Left hindlimb (tissue), 1 donor: ENCODE data around the gene MBOAT7.

Experiments used
- DNase-seq: peaks from one replicate; pipeline ENCODE4 v3.0.0-alpha.2; 2018

The MBOAT7 gene

DNA sequence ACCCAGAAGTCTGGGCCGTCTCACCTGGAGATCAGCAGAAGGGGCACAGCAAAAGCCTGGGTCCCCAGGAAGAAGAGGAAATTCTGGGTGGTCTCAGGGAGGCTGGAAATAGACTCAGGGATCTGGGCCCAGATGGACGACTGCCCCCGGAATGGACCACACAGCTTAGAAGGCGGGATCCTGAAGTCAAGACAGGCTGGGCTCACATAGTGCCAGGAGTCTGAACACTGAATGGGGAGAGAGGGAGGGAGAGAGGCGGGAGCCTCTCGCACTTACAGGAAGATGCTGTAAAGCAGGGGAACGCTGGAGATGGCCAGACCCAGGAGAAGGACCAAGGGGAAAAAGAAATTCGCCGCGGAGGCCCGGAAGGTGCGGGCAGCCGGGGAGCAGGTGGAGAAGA lies 28.5 kb downstream of the MBOAT7 start:
- no peak for DNase-seq

DNA sequence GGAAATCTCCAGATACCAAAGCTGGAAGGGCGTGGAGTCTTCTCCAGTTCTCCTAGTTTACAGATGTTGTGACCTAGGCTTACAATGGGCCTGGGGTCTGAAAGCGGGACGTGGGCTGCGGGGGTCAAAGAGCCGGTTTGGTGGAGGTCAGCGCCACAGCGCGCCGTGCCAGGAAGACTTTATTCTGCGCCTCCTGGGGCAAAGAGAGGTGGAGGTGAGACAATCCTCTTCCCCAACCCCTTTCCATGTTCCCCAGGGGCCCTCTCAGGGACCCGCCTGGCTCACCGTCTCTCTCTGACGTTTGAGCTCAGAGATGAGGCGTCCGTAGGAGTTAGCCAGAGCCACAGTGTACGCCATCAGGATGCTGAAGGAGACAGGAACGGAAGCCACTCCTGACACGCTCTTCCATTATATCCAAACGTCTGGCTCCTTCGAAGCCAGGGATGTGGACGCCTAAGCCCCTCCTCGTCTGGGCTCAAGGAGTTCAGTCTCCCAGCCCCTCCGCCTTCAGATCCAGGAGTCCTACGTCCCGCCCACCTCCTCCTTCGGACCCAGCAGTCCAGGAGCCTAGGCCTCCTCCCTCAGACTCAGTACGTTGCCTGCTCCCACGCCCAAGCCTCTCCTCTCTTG lies 29.1 kb downstream of the MBOAT7 start:
- DNase-seq, result no peak

DNA sequence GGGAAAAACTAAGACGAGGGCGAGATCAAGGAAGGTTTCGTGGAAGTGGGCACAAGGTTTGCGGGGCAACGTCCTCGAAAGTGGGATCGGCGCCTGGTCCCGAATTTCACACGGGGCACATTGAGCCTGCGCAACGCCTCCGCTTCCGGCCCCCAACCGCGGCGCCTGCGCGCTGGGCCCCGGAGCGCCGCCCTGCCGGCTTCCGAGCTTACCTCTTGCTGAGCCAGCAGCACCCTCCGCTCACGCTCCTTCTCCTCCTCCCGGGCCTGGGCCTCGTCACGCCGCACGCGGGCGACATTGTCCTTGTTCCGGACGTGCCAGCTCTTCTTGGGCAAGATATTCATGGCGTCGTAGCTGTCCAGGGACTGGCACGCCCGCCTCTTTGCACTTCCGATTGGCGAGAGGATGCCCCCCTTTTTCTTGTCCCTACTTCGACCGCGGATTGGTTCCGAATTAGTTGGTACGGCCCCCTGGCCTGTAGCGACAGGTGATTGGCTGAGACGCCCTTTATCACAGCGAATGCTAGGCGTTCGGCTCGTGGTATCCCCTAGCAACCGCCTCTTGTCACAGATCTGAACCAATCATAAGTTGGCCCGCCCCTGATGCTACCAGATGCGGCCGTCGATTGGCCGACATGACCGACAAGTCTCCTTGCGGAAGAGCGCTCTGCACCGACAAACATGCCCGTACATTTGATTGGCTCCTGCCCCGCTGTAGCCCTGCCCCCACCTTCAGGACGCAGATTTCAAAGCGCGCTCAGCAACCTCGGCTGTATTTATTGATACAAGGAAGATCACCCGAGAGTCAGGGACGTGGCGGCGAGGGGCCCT lies 29.8 kb downstream of the MBOAT7 start, which contains the start of gene LENG1:
Gene LENG1, minus strand, starts transcription at position 370 of the 830 bp plus-strand sequence. Its CDS starts 26 bp downstream, at position 344.
- peak; percentile 100 for DNase-seq

DNA sequence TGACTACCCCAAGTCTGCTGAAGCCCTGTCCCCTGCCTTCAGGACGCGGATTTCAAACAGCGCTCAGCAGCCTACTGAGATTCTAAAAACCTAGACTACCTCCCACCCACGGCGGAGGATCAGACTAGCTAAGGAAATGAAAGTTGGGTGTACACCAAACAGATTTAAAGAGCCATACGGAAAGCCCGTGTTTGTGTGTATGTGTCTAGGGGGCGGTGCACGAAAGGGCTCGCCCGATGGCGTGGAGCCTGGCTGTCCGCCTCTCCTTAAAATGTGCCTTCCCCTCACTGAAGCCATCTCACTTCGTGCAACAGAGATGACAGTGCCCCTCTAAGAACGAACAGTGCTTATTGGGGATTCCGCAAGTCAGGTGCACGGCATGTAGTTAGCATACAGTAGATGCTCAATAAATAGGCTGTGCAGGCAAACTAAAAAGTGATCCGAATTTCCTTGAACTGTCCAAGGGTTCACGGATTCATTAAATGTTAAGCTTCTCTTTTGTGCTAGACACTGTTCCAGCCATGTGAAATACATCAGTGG lies 30.5 kb downstream of the MBOAT7 start:
- DNase-seq, result no peak

DNA sequence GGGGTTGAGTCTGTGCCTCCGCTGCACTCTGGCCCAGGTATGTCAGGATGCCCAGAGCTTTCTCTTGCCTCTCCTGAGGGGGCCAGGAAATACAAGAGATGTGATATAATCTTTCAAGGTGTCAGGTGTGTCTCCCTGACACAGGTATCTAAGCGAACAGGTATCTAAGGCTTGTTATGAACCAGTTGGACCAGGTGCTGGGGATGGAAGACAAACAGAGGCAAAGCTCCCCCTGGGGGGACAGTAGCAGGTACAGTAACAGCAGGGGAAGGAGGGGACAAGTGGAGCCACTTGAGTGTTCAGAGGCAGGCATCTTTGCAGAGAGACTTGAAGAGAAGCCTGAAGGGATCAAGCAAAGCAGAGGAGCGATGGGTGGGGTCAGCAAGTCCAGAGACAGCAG lies 32.4 kb downstream of the MBOAT7 start:
- DNase-seq, result no peak

DNA sequence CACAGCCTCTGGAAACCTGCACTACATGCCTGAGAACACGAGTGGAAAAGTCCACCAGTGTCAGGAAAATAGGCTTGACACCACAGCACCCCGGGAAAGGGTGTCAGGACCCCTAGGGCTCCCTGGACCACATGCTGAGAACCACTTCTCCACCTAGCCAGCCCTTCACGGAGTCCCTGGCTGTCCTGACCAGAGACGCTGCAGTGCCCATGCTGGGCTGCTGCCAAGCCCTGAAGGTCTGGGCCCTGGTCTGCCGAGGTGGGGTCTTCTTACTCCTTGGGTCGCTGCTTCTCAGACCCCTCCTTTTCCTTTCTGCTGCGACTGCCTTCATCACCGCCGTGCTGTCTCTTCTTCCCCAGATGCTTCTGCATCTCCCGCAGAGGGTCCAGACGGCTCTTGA lies 32.9 kb downstream of the MBOAT7 start:
- DNase-seq, result no peak

DNA sequence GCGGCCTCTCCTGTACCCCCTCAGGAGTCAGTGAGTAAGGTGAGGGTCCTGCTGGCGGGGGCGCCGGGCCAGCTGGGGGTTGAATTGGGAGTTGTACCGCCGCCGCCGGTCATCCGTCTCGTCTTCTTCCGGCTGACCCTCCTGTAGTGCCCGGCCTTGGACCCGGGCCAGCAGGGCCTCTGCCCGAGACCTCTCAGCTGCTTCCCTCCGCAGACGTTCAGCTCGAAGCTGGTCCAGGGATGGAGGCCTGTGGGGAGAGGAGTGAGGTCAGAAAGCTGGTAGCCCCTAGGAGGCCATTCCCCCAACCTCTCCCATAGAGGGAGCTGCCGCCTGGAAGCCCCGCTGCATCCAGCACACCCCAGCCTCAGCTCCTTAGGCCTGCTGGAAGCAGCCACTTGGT lies 33.7 kb downstream of the MBOAT7 start:
- DNase-seq, result no peak

DNA sequence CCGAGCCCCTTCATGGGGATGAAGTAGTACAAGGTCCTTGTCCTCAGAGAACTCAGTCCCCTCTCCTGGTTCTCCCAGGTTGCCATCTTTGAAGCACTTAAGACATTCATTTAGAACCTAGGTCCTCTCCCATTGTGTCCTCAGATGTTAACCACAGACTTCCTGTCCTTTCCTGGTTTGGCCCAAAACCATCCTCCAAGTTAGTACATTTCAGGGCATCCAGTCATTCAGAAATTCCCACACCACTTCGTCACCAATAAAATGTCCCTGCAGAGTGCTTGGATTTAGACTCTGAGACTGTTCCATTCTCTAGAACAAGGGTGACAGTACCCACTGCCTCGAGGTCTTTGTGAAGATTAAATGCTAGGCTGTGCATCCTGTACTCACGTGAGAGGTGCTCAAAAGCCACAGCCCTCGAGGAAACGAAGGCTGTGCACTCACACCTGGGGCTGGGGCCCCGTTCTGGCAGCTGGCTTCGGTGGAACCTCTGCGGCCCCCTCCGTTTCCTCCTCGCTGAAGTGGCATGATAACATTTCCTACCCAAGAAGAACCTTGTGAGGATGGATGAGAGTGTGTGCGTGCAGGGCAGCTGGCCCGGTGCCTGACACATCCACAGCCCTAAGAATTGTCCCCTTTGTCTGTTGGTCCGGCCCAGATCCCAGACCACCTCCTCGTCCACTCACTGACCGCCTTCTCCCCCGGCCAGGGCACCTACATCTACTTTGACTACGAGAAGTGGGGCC lies 34.6 kb downstream of the MBOAT7 start:
- no peak for DNase-seq

DNA sequence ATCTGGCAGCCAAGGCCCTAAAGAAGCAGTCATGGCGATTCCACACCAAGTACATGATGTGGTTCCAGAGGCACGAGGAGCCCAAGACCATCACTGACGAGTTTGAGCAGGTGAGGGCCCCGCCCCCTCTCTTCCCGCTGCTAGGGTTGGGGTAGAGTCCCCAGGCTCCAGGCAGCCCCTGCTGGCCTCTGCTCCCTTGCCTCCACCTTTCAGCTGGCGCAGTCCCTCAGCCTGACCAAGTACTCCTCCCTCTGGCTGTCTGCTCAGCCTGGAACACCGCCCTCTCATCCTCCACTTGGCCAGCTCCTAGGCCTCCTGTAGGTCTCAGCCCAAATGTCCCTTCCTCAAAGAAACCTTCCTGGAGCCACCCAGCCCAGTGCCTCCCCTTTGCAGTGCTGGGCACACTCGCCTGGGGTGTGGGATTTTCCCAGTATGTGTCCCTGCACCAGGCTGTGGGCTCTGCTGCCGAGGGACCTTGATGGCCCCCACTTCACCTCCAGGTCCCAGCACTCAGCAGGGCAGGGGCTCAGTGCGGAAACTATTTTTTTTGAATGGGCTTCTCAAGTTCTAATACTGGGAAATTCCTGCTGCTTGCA lies 35.6 kb downstream of the MBOAT7 start:
- DNase-seq, result no peak

DNA sequence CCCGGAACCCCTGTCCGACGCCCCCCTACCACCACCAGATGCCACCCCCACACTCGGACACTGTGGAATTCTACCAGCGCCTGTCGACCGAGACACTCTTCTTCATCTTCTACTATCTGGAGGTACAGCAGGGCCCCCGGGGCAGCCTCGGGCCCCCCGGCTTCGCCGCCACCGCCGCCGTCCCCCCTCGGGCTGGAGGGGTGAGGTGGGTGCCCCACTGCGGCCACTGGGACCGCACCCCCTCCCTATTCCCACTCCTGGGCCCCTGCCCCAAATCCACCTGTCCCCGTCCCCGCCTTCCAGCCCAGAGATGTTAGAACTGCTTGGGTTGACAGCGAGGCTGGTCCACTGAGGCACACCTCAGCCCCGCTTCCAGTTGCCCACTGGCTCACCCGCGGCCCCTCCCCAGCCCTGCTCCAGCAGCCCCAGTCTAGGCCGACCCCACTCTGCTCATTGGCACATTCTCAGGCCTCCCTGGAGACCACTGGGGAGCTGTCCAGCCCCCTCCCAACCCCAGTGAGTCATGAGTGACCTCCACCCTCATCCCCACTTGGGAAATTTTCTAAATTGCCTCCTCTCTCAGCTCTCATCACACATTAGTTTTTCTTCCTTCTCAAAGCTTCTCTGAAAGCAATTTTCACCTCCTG lies 36.4 kb downstream of the MBOAT7 start:
- no peak for DNase-seq

DNA sequence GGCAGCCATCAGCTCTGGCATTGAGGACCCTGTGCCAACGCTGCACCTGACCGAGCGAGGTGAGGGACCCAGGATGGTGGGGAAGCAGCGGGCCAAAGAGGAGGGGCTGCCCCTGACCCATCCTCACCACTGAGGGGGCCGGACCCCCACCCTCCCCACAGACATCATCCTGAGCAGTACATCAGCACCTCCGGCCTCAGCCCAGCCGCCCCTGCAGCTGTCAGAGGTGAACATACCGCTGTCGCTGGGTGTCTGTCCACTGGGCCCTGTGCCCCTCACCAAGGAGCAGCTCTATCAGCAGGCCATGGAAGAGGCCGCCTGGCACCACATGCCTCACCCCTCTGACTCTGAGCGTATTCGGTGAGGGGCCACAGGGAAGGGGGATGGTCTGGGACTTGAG lies 37.1 kb downstream of the MBOAT7 start:
- DNase-seq, result no peak

DNA sequence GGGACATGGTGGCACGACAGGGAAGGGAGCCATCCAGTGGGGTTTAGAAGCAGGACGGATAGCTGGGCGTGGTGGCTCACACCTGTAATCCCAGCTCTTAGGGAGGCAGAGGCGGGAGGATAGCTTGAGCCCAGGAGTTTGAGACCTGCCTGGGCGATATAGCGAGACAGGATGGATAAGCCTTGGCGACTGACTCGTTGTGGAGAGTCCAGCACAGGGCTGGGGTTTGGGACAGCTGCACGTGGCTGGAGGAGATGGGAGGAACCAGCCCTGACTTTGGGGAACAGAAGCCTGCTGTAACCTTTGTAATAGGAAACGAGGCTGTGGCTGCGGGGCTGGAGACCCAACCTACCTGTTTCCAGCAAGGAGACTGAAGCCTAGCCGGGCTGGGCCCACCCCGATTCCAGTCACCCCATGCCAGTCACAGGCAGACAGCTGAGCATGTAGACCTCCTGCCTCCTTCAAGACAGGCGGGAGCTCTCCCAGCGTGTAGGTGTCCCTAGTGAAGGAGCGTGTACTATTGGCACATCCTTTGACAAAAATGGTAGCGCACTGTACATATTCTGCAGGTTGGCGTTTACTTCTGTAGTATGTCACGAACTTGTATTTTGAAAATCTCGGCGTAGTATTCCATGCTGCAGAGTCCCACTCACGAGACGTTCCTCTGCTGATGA lies 37.9 kb downstream of the MBOAT7 start:
- no peak for DNase-seq

DNA sequence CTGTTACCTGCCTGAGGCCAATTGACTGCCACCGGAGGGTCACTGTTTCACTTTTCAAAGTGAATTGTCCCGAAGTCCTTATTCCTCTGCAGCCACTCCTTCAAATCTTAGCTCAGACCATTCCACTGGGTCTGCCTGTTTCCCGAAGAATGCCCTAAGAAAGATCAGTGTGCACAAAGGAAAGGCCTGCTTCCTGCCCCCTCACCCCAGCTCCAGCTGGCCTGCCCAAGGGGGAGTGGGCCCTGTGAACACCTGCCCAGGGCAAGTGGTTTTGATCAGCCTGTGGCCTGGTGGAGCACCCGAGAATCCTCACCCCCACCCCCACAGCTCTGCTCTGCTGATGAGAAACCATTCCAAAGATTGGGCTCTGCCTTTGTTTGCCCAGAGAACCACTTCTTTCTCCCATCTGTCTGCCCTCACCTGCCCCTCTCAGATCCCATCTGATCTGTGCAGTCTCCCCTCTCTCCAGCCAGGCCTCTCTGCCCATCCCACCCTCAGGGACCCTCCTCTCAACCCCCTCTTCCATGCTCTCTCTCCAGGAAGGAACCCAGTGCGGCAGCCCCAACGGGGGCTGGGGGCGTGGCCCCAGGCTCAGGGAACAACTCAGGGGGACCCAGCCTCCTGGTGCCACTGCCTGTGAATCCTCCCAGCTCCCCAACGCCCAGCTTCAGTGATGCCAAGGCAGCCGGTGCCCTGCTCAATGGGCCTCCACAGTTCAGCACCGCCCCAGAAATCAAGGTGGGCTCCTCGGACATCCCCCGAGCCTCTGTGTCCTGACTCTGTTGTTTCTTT lies 40.2 kb downstream of the MBOAT7 start:
- no peak for DNase-seq

DNA sequence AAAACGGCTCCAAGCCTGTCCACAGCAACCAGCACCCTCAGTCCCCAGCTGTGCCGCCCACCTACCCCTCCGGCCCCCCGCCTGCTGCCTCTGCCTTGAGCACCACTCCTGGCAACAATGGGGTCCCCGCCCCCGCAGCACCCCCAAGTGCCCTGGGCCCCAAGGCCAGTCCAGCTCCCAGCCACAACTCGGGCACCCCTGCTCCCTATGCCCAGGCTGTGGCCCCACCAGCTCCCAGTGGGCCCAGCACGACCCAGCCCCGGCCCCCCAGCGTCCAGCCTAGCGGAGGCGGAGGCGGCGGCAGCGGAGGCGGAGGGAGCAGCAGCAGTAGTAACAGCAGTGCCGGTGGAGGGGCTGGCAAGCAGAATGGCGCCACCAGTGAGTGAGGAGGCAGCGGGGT lies 41.2 kb downstream of the MBOAT7 start:
- DNase-seq, result no peak

DNA sequence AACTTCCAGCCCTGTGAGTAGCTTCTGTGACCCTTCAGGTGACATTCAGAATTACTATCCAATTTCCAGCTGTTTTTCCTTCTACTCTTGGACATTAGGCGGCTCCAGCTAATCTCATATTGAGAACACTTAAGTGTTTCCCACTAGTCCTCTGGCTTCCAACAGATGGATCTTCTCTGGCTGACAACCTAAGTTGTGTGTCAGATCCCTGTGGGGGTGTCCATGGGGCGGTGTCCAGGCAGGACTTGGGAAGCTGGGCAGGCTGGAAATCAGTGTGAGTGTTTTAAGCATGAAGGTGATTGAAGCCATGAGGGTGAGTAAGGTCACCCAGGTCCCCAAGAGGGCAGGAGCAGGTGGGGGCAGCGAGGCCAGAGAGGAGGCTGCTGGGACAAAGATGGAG lies 41.7 kb downstream of the MBOAT7 start:
- DNase-seq, result no peak

DNA sequence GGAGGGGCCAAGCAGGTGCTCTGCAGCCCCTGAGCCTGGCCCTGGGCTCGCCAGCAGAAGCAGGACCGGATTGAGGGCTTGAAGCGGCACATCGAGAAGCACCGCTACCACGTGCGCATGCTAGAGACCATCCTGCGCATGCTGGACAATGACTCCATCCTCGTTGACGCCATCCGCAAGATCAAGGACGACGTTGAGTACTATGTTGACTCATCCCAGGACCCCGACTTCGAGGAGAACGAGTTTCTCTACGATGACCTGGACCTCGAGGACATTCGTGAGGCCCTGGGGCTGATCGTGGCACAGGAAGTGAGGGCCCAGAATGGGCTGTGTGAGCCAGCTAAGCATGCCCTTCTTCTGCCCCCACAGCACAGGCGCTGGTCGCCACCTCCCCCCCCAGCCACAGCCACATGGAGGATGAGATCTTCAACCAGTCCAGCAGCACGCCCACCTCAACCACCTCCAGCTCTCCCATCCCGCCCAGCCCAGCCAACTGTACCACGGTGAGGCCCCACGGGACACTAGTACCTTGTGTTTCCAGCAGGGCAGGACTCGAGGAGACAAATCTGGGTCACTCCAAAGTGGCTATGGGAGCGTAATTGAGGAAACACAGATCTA lies 43.7 kb downstream of the MBOAT7 start:
- DNase-seq, result no peak

DNA sequence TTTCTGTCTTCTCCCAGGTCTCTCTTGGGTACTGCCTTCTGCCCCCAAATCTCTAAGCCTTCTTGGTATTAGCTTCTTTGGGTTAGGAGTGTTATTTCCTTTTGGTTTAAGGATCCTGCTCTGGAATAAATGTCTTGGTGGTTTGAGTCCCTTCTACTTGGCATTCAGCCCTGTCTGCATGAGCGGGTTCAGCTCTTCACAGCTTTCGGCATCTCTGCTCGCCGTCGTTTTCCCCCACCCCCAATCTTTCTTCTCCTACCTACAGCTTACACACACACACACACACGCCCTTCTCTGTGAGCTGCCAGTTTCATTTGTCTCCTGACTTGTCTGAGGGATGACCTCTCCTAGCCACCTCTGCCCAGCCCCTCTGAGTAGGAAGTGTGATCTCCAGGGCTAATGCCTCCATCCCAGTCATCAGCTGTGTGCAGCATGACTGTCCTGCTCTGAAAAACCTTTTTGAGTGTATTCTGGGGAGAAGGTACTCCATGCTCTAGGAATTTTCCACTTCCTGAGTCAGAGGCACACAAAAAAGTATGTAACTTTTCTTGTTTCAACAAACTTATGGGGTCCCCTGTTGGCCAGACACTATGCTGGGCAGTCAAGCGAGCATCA lies 47.1 kb downstream of the MBOAT7 start:
- DNase-seq, result no peak

DNA sequence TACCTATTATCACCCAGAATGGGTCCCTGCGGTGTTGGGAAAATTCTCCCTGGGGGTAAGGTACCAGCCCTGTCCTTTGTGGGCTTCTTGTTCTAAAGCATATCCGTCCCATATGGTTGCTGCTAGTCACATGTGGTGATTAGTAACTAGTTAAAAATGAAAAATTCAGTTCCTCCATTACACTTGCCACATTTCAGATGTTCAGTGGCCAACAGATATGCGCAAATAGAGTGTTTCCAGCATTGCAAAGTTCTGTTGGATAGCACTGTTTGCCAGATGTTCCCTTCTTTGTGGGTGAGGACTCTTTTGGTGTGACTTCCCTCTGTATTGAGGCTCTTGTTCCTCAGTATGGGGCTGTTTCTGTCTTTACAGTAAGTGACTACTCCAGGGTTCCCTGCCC lies 48.0 kb downstream of the MBOAT7 start:
- no peak for DNase-seq

DNA sequence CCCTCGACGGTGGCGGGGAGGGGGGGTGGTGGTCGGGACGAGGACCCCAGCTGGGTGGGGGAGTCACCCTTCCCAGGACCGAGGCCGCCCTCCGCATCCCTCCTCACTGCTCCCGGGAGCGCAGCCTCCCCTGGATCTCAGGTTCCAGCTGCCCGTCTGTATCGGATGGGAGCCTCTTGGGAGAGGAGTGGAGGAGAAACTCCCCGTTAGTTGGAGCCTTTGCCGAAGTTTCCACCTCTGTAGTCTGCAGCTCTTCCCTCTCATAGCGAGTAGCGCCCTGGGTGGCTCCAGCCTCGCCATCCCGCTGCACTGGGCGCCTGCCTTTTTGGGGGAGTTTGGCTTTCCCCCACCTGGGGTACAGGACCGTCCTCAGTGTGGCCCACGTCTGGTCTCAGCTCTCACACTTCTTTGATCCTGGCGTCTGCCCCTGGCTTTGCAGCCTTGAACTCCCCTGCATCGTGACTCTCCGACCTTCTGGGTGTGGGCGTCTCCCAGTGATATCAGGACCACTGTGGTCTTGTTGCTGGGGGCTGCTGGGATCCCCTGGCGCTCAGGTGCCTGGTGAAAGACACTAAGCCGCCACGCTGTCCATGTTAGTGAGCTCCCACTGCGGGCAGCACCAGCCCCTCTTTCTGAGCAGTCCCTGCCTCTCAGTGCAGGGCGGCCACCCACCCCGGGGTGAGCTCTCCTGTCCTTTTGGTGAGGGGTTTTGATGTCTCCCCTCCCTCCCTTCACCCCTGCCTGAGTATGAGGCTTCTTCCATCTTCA lies 50.7 kb downstream of the MBOAT7 start:
- DNase-seq, result no peak
